K562 (cell line): ENCODE results near the gene SNX30. TPM values are rescaled to one million over a fixed set of nuclear protein-coding genes. Genes with fewer than 3 reads are reported as not detected.

Experiments
- ASH1L ChIP-seq: fragments of 450-650 bp; IDR thresholded peaks from 2 replicates; pipeline ENCODE4 v1.6.1; 2018; ENCODE audit warnings: borderline replicate concordance, mild to moderate bottlenecking, low read depth; ENCODE audit not compliant: partially characterized antibody
- CREBBP ChIP-seq: IDR thresholded peaks from one replicate; pipeline ENCODE4 v1.6.1; 2012; ENCODE audit warnings: low read depth, mild to moderate bottlenecking, control low read depth, inconsistent platforms, low read length
- ESRRA ChIP-seq: fragments of 450-650 bp; IDR thresholded peaks from 2 replicates; pipeline ENCODE4 v1.6.1; 2014; ENCODE audit warnings: low read depth, mild to moderate bottlenecking, moderate library complexity, borderline replicate concordance
- EZH2 ChIP-seq: IDR thresholded peaks from 2 replicates; pipeline ENCODE4 v1.6.1; 2012; ENCODE audit warnings: low read depth, mild to moderate bottlenecking, inconsistent platforms, low read length, borderline replicate concordance
- FOXJ2 ChIP-seq: fragments of 200-800 bp; sonication (Bioruptor generic); IDR thresholded peaks from 2 replicates; pipeline ENCODE4 v1.6.1; 2016; ENCODE audit warnings: missing genetic modification characterization, missing compliant biosample characterization
- HMG20A ChIP-seq: fragments of 450-650 bp; formaldehyde crosslinking; conservative IDR thresholded peaks from 2 replicates; pipeline ENCODE4 v1.4.0; 2020; ENCODE audit warnings: mild to moderate bottlenecking, mixed read lengths
- RAD51 ChIP-seq: fragments of 450-650 bp; IDR thresholded peaks from 2 replicates; pipeline ENCODE4 v1.7.1; 2016; ENCODE audit warnings: low read depth, mild to moderate bottlenecking, borderline replicate concordance
- RBM34 ChIP-seq: fragments of 200-400 bp; formaldehyde crosslinking; IDR thresholded peaks from 2 replicates; pipeline ENCODE4 v1.6.1; 2018; ENCODE audit warnings: low read length, borderline replicate concordance; ENCODE audit not compliant: insufficient read depth
- TAF7 ChIP-seq: fragments of 450-650 bp; IDR thresholded peaks from 2 replicates; pipeline ENCODE4 v1.6.1; 2016; ENCODE audit warnings: missing genetic modification characterization, missing compliant biosample characterization
- YY1 ChIP-seq, 3 experiments: IDR thresholded peaks; 2 replicates each; pipeline ENCODE4 v1.6.1; 2011; ENCODE audit warnings: low read length in 2 of 3, mild to moderate bottlenecking in 2 of 3, moderate library complexity in 2 of 3, borderline replicate concordance in 1 of 3, control low read depth in 1 of 3, low read depth in 1 of 3; ENCODE audit not compliant: insufficient read depth in 3 of 3, insufficient replicate concordance in 2 of 3, control insufficient read depth in 1 of 3, insufficient read length in 1 of 3; ENCODE audit errors: extremely low read depth in 1 of 3
- ZNF140 ChIP-seq: fragments of 250-450 bp; sonication (Bioruptor Pico); IDR thresholded peaks from 2 replicates; pipeline ENCODE4 v1.8.0; 2021; ENCODE audit warnings: moderate library complexity, mild to moderate bottlenecking, inconsistent platforms
- ZNF212 ChIP-seq: fragments of 450-650 bp; formaldehyde crosslinking; IDR thresholded peaks from 2 replicates; pipeline ENCODE4 v1.4.0; 2020; ENCODE audit warnings: mild to moderate bottlenecking
- ZNF347 ChIP-seq: fragments of 450-650 bp; formaldehyde crosslinking; IDR thresholded peaks from 2 replicates; pipeline ENCODE4 v1.4.0; 2020; ENCODE audit warnings: low read depth, mild to moderate bottlenecking, moderate library complexity
- ZNF668 ChIP-seq: fragments of 250-450 bp; sonication (Bioruptor Pico); IDR thresholded peaks from 2 replicates; pipeline ENCODE4 v1.8.0; 2022; ENCODE audit warnings: mild to moderate bottlenecking, inconsistent platforms
- polyA plus RNA-seq, 8 experiments: library from polyadenylated mRNA; depleted of rRNA in 4 of 8; stranded (reverse) in 5 of 8; unstranded in 3 of 8; fragments of >200 nt; fragmentation: Nextera tagmentation in 2 of 8; fragmentation: Illumina TruSeq in 1 of 8; extraction: Ambion mirVana in 2 of 8; extraction: Trizol in 1 of 8; gene quantifications; 2 replicates each; pipeline versions ENCODE4 v1.2.1 to v1.2.3, GENCODE V29; 2011 to 2014; ENCODE audit warnings: inconsistent platforms in 1 of 8, missing spikeins in 1 of 8
- total RNA-seq, 7 experiments: library from RNA; depleted of rRNA in 6 of 7; stranded (reverse); fragments of >200 nt in 6 of 7; fragmentation: Illumina TruSeq in 2 of 7; extraction: Trizol in 2 of 7; gene quantifications; 2 replicates each; pipeline versions ENCODE4 v1.2.1 to v1.2.3, GENCODE V29; 2011 to 2021; ENCODE audit warnings: low replicate concordance in 1 of 7
- TF ChIP-seq, protein P1 (sequence below): fragments of 450-650 bp; IDR thresholded peaks from 2 replicates; pipeline ENCODE4 v1.6.1; 2014; ENCODE audit warnings: low read depth, mild to moderate bottlenecking, moderate library complexity, borderline replicate concordance
- TF ChIP-seq, protein P2 (sequence below): fragments of 450-650 bp; formaldehyde crosslinking; IDR thresholded peaks from 2 replicates; pipeline ENCODE4 v1.4.0; 2020; ENCODE audit warnings: mild to moderate bottlenecking, mixed read lengths
- TF ChIP-seq, protein P3 (sequence below): fragments of 450-650 bp; IDR thresholded peaks from 2 replicates; pipeline ENCODE4 v1.6.1; 2016
- TF ChIP-seq, protein P4 (sequence below), 3 experiments: IDR thresholded peaks in 2 of 3; conservative IDR thresholded peaks in 1 of 3; 2 replicates each; pipeline ENCODE4 v1.5.1; 2011 to 2012; ENCODE audit warnings: low read length in 3 of 3, mild to moderate bottlenecking in 3 of 3, control low read depth in 2 of 3, improper control_type of control experiment in 1 of 3, inconsistent platforms in 1 of 3, low read depth in 1 of 3, mixed read lengths in 1 of 3, moderate library complexity in 1 of 3; ENCODE audit not compliant: insufficient read depth in 2 of 3
- TF ChIP-seq, protein P5 (sequence below): fragments of 450-650 bp; IDR thresholded peaks from 2 replicates; pipeline ENCODE4 v1.6.1; 2016; ENCODE audit warnings: missing biosample characterization, missing genetic modification characterization

Gene SNX30
- total and polyA plus RNA-seq, 9 of the 15 experiments (the other 6 are each of a cell fraction or from before 2014, with no cell fraction given): 0.76 to 5.9 (median 3.3) TPM

DNA sequence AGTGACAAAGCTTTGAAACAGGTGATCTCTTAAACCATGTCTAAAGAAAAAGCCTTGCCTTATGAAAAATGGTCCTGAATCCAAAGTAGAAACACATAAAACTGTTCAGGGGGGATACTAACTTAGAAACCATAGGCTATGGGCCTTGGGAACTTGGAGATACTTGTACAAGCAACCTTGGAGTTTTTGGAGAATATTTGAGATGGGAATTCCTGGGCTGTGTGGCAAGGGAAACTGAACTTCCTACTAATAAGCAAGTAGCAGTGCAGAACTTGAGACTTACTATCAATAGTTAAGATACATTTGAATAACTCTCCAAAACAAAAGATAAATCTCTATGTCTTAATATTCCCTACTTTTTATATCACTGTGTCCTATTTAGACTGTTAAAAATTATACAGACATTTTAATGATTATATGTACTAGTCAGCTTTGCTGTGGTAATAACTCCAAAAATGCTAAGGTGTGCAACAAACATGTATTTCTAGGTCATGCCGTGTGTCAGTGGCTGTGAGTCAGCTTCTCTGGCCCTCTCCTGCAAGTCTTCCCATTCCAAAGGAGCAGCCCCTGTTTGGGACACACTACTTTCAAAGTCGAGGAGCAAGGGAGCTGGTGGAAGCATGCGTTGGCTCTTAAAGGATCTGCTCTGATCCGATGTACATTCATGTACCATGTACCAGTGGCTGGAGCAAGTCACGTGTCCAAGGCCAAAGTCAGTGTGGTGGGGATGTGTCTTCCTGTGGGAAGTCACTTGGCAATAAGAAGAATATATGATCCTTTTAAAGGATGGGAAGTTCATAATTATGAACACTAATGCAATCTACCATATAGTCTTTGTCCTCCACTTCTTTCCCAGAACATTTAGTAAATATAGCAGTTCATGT, 39.6 kb downstream of the SNX30 start (continued):
- TF ChIP-seq, protein P1, sequence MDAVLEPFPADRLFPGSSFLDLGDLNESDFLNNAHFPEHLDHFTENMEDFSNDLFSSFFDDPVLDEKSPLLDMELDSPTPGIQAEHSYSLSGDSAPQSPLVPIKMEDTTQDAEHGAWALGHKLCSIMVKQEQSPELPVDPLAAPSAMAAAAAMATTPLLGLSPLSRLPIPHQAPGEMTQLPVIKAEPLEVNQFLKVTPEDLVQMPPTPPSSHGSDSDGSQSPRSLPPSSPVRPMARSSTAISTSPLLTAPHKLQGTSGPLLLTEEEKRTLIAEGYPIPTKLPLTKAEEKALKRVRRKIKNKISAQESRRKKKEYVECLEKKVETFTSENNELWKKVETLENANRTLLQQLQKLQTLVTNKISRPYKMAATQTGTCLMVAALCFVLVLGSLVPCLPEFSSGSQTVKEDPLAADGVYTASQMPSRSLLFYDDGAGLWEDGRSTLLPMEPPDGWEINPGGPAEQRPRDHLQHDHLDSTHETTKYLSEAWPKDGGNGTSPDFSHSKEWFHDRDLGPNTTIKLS: no peak
- TF ChIP-seq, protein P2, sequence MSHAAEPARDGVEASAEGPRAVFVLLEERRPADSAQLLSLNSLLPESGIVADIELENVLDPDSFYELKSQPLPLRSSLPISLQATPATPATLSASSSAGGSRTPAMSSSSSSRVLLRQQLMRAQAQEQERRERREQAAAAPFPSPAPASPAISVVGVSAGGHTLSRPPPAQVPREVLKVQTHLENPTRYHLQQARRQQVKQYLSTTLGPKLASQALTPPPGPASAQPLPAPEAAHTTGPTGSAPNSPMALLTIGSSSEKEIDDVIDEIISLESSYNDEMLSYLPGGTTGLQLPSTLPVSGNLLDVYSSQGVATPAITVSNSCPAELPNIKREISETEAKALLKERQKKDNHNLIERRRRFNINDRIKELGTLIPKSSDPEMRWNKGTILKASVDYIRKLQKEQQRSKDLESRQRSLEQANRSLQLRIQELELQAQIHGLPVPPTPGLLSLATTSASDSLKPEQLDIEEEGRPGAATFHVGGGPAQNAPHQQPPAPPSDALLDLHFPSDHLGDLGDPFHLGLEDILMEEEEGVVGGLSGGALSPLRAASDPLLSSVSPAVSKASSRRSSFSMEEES (CRISPR knock-in tag): peak; percentile 57
- TF ChIP-seq EZH2 (no peak), ESRRA (no peak), ZNF668 (CRISPR knock-in tag) (no peak), ZNF212 (CRISPR knock-in tag) (no peak), FOXJ2 (tag) (no peak), RAD51 (peak; percentile 79), ZNF140 (CRISPR knock-in tag) (no peak), YY1 (IDR thresholded peaks at IDR 0.05; ENCODE audit: borderline replicate concordance in 1 of 3, control insufficient read depth in 1 of 3, extremely low read depth in 1 of 3, insufficient read depth in 3 of 3, insufficient read length in 1 of 3, insufficient replicate concordance in 2 of 3, low read depth in 1 of 3, low read length in 2 of 3) (no peak), ZNF347 (CRISPR knock-in tag) (no peak), ASH1L (no peak), TAF7 (tag) (no peak), CREBBP (no peak), RBM34 (no peak), HMG20A (CRISPR knock-in tag) (no peak)
- TF ChIP-seq, protein P3, sequence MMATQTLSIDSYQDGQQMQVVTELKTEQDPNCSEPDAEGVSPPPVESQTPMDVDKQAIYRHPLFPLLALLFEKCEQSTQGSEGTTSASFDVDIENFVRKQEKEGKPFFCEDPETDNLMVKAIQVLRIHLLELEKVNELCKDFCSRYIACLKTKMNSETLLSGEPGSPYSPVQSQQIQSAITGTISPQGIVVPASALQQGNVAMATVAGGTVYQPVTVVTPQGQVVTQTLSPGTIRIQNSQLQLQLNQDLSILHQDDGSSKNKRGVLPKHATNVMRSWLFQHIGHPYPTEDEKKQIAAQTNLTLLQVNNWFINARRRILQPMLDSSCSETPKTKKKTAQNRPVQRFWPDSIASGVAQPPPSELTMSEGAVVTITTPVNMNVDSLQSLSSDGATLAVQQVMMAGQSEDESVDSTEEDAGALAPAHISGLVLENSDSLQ: no peak
- TF ChIP-seq, protein P4, sequence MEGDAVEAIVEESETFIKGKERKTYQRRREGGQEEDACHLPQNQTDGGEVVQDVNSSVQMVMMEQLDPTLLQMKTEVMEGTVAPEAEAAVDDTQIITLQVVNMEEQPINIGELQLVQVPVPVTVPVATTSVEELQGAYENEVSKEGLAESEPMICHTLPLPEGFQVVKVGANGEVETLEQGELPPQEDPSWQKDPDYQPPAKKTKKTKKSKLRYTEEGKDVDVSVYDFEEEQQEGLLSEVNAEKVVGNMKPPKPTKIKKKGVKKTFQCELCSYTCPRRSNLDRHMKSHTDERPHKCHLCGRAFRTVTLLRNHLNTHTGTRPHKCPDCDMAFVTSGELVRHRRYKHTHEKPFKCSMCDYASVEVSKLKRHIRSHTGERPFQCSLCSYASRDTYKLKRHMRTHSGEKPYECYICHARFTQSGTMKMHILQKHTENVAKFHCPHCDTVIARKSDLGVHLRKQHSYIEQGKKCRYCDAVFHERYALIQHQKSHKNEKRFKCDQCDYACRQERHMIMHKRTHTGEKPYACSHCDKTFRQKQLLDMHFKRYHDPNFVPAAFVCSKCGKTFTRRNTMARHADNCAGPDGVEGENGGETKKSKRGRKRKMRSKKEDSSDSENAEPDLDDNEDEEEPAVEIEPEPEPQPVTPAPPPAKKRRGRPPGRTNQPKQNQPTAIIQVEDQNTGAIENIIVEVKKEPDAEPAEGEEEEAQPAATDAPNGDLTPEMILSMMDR (IDR thresholded peaks at IDR 0.05 in 2 of 3, conservative IDR thresholded peaks at IDR 0.05 in 1 of 3; ENCODE audit: insufficient read depth in 2 of 3, low read depth in 1 of 3, low read length in 3 of 3): no peak
- TF ChIP-seq, protein P5, sequence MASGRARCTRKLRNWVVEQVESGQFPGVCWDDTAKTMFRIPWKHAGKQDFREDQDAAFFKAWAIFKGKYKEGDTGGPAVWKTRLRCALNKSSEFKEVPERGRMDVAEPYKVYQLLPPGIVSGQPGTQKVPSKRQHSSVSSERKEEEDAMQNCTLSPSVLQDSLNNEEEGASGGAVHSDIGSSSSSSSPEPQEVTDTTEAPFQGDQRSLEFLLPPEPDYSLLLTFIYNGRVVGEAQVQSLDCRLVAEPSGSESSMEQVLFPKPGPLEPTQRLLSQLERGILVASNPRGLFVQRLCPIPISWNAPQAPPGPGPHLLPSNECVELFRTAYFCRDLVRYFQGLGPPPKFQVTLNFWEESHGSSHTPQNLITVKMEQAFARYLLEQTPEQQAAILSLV (tag): no peak
